Limb (tissue), 2 donors: ENCODE measurements around the gene TCAF1.
"Not testable (repeated sequence)": the region's sequence is repeated elsewhere in the genome, so short reads cannot be mapped to it uniquely, and the experiment has no call there.

Source experiments
- DNase-seq, 2 donors: peaks; one replicate each; pipeline ENCODE4 v3.0.0-alpha.2; 2016; ENCODE audit errors: extremely low spot score in 2 of 2

The TCAF1 gene

DNA sequence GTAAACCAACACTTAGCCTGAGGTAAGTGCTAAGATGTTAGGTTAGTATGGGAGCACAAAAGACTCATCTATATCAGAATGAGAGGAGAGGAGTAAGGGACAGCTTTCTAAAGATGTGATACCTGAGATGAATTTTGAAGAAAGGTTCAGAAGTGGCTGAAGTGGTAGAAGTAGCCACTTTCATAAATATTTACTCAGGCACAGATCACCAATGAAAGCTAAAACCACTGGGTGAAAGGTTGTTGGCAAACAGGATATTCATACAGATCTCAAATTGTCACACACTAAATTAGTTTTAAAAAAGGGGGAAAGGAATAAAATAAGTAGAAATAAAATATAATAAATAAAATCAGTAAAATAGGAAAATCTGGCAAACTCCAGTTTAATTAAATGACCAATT is 30.4 kb downstream of the TCAF1 start:
- not testable (repeated sequence) for DNase-seq

DNA sequence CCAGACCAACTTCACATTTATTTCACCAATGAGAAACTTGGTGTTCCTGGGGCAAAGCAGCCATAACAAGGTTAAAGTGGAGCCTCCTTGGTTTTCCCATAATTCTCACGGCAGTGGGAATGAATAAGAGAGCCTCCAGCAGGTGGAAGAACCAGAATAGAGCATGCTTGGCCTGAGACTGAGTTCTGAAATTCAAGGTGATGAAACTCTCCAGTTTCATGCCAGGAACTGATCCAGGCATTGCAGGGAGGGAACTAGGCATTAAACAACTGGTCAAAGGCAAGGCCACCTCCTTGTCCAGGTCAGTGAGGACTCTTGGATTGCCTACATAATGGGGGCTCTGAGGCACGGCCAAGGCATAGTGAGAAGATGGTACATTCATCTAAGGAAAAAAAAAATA is 44.0 kb downstream of the TCAF1 start:
- DNase-seq = not testable (repeated sequence)

DNA sequence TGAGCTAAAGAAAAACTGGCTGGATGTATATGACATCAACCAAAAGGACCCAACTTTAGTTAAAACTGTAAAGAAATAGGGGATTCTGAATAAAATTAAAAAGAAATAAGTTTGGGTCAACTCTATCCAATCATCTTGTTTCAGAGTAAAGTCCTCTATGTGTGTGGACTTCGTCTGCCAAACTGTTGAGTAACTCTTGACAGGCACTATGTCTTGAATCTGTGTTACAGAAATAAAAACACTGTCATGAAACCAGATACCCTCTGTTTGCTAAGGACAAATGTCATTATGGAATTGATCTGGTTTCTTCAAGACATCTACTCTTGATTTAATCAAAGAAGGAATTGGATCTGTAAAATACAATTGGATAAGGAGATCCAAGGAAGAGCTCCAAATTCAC is 46.5 kb downstream of the TCAF1 start:
- not testable (repeated sequence) for DNase-seq

DNA sequence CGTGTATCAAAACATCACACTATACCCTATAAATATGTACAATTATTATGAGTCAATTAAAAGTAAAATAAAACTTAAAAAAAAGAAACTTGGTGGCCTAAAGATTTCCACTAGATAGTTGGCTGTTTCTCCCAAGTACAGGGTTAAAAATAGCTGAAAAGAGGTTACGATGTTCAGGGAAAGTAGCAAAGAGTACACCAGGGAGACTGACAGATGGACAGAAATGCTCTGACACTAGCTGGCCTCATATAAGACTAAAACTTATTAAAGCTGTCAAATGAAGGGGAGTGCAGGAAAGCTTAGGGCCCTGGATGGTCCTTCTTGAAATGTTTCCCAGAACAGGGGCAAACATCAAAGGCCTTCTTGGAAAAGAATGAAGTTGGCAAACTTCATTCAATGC is 51.3 kb downstream of the TCAF1 start:
- DNase-seq = peak; percentile 2 to 11

DNA sequence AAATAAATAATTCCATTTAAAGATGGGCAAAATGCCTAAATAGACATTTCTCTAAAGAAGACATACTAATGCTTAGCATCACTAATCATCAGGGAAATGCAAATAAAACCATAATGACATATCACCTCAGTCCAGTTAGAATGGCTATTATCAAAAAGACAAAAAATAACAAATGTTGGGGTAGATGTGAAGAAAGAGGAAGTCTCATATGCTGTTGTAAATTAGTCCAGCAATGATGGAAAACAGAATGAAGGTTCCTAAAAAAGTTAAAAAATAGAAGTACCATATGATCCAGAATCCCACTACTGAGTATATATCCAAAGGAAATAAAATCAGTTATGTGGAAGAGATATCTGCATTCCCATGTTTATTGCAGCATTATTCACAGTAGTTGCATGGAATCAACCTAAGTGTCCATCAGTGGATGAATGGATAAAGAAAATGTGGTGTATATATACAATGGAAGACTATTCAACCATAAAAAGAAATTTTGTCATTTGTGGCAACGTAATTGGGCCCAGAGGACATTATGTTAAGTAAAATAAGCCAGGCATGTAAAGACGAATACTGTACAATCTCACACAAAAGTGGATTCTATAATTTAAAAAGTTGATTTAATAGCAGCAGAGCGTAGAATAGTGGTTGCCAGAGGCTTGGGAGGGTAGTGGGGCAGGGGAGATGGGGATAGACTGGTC is 52.0 kb downstream of the TCAF1 start:
- peak in 1 of 2 donors; percentile 10 for DNase-seq

DNA sequence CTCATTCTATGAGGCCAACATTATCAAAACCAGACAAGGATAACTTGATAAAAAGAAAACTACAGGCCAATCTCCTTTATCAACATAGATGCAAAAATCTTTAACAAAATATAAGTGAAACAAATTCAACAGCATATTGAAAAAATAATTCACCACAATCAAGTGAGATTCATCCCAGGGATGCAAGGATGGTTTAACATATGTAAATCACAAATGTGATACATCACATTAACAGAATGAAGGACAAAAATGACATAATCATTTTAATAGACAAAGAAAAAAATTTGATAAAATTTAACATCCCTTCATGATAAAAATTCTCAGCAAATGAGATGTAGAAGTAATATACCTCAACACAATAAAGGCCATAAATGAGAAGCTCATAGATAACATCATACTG is 53.8 kb downstream of the TCAF1 start:
- DNase-seq = no peak

DNA sequence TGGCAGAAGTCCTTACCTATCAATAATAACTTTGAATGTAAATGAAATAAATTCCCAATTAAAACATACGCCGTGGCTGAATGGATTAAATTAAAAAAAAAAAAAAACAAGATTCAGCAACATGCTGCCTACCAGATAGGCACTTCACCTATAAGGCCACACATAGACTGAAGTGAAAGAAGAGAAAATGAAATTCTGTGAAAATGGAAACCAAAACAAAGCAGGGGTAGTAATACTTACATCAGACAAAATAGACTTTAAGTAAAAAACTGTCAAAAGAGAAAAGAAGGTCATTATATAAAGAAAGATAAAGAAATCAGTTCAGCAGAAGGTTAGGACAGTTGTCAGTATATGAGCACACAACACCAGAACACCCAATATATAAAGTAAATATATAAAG is 55.3 kb downstream of the TCAF1 start:
- DNase-seq = no peak

DNA sequence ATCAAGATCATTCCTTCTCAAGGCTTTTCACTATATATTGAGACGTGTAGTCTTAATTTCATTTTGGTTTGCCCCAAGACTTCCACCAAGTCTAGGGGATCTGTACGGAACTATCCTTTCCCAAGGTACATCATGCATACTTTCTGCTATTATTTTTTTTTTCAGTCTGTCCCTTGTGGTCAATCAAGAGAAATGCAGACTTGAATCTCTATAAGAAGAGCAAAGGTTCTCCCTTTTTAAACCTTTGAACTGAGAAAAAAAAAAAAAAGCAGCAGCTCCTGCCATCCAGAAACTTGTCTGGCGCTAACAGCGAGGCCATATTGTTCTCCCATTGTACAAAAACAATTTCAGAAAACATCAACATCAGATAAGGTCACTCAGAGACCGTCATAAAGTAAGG is 60.3 kb downstream of the TCAF1 start:
- not testable (repeated sequence) for DNase-seq

DNA sequence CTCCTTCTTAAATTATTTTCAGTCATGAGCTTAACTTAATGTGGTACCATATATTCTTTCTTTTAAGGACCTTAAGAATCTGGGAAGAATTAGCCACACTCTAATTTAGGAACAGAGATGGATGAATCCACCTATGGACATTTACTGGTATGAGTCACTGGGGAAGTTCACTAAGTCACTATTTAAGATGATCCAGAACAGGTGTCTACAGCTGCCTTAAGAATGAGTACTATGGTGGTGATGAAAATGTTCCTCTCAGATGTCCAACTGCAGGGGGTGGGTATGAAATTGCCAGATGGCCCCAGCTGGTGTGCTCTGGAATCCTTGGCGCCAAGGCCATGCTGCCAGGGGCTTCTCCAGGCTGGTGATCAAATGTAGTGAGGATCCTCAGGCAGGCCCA is 61.9 kb downstream of the TCAF1 start:
- DNase-seq = not testable (repeated sequence)

DNA sequence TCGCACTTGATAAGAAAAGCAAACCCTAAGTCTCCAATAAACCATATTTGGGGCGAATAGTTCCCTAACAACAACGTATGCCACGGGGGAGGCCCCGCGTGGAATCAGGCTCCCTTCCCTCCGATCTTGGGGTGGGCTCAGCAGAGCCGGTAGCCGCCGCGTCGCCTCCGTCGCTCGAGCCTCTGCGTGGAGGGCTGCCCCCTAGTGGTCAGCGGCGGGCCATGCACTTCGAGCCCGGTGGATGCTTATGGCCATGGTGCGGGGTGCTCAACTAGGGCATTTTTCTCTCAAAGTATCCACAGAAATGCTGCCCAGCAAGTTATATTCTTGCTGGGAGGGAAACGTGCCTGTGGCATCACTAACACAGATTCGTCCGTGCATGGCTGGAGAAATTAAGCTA is 64.8 kb downstream of the TCAF1 start:
- not testable (repeated sequence) for DNase-seq

DNA sequence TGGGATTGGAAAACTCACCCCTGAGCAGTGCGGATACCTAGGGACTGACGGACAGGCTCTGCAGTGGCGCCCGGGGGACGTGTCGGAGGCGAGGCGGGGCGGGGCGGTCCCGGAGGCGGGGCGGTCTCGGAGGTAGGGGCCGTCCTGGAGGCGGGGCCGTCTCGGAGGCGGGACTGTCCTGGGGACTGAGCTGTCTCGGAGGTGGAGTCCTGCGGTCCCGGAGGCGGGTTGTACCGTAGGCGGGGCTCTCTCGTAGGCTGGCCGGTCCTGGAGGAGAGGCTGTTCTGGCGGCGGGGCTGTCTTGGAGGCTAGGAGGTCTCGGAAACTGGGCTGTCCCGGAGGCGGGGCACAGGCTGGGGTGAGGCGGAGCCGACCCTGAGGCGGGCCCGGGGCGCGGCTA is 65.4 kb downstream of the TCAF1 start:
- not testable (repeated sequence) for DNase-seq

DNA sequence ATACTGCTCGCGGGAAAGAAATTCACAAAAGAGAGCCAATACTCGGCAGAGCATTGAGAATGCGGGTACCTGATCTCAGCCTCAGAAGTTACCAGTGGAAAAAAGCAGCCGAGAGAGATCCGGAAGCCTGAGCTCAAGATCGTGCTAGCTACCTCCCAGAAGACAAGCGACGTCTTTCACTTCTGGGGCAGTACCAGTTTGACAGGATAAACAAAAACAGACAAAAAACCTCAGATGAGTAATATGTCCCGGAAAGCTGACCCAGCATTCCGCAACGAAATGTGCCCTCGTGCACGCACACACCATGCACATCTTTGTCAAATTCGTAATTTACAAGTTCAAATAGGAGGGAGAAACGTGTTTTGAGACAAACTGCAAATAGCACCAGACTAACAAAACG is 65.9 kb downstream of the TCAF1 start:
- DNase-seq = not testable (repeated sequence)

DNA sequence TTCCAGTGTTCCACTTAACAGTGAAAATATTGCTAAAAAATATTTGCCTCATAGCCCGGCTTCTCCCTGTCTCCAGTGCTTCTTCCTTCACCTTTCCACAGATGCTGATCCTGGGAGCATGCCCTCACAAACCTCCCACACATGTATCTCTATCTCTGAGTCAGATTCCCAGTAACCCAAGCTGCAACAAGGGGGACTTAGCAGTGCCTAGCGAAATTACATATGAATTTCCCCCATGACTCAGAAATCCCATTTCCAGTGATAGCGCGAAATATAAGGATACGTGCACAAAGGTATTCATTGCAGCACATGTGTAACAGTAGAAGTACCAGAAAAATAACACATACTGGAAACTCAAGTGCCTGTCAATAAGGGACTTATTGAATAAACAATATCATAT is 75.4 kb downstream of the TCAF1 start:
- DNase-seq = not testable (repeated sequence)

DNA sequence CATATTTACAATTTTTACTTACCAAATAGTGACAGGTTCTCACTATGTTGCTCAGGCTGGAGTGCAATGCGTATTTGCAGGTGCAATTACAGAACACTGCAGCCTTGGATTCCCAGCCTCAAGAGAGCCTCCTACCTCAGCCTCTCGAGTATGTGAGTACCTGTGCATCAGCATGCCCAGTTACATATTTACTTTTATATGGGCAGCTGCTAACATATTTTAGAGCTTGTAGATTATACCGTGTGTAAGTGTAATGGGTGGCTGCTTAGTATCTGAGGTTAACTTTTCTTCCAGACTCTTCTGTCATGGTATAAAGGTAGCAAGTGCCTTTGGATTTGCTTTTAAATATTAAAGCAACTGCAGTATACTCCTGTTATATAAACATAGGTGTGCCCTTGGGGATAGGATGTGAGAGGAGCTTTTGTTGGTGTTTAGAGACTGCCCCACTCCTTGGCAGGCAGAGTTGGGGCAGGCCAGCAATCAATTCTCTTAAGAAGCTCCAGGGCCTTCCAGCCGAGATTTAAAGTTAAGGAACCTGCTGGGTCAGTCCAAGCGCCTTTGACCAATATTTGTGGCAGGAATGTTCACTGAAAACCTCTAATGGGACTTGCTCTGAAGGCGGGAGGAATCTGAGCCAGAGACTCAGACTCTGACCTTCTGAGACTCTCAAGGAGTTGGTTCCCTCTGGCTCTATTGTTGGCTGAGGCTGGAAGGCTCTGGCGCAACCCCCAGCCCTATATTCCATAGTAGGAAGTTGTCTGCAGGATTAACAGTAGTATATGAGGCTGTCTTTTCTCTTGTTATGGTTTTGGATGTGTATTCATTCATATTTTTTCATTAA is 77.5 kb downstream of the TCAF1 start:
- not testable (repeated sequence) for DNase-seq

DNA sequence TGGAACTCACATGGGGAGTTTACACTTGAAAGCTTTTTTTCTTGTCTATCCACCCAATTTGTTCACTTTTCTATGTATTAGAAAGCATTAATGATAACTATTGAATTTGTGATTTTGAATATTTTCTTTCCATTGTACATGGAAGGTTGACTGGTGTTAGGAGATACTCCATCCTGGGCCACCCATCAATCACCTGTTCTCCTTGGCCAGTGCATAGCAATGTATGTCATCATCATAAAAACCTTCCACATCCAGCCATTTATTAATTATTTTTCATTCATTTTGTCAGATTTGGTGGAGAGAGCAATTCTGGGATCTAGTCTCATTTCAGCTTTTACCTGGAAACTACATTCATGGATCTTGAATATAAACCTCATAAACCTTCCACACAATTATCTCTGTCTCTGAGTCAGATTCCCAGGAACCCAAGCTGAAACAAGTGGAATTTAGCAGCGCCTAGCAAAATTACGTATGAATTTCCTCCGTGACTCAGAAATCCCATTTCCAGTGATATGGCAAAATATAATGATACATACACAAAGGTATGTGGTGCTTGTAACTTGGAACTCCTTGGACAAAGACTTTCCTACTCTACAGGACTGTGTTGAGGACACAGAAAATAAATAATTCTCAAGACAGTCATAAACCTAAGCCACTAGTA is 78.2 kb downstream of the TCAF1 start:
- DNase-seq = not testable (repeated sequence)

DNA sequence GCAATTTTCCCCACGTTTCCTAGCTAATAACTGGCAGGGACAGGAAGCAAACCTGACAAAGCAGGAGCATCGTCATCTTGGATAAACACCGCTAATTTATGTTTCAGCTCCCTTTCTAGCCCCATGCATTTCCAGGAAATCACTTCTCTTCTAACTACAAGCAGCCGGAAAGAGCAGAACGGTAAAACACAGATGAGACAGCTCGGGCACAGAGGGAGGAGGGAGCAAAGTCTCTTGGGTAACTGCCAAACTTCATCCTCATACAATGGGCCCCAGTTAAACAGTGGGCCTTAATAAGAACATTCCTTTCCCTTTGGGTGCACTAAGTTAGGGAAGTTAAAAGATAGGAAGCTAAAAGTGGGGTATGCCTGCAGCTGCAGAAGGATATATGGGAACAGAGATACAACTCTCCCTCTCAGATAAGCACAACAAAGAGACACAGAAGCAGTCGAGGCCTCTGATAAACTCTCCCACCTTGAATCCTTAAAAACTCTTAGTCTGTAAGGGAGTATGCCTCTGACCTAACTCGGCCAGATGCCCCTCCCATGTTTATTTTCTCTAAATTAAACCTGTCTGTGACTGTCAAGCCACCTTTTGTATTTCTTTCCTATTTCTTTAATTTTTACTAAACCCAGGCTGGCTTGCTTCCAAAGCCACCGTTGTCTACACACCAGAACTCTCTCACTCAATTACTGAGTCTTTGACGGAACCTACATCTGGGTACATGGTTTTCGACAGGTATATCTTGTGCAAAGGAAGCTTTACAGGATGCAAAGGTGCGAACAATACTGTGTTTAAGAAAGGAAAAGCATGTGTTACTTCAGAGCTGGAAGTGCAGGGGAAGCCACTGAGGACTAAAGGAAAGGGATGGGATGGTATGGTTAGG is 80.3 kb downstream of the TCAF1 start:
- not testable (repeated sequence) for DNase-seq

DNA sequence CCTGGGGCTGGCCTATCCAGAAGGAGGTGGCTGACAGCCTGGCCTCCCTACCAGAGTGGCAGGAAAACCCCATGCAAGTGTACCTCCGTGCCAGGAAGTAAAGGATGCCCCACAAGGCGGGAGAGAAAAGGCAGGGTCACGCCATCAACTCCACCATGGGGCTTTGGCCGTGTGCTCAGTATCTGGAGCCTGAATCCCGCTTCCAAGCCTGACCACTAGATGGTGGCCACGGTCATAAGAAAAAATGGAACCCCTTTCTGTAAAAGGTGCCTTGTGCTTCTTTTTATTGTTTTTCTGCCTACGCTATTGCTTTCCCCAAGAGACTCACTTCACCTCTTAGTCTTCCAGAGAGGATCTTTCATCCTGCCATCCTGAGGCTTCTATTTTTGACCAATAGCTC is 84.1 kb downstream of the TCAF1 start:
- DNase-seq = not testable (repeated sequence)

DNA sequence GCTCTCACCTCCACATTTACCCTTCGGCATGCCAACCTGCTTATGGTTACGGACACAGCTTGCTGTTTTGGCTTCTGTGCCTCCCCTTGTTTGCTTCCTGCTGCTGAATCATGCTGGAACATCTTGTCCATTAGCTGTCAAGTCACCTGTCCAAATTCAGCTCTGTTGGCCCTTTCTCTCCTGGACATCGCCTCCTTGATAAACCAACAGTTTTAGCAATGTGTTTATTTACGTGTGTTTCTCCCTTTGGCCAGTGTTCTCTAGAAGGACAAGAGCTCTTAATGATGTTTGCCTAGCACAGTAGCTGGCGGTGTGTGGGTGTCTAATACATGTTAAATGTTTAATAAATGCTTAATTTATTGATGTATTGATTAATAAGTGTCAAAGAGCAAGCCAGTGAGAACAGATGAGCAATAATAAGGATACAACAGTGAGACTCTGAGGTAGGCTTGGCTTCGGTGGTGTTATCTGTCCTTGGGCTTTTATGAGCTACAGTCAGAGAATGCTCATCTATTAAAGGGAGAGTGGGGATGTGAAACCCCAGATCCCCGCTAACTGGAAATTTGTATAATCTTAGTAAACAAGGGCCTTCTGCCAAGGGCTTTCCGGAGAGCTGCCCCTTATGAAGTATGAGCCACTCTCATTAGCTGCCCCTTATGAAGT is 85.4 kb downstream of the TCAF1 start:
- not testable (repeated sequence) for DNase-seq

DNA sequence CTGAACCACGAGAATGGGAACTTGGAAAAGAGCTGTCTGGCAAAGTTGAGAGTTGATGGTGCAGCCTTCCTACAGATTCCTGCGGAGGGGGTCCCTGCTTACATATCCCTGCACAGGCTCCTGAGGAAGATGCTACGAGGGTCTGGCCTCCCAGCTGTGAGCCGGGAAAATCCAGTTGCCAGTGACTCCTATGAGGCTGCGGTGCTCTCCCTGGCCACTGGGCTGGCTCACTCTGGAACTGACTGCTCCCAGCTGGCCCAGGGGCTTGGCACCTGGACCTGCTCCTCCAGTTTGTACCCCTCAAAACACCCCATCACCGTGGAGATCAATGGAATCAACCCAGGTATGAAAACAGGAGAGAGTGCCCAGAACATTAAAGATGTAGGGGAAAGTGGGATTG is 91.3 kb downstream of the TCAF1 start:
- DNase-seq = not testable (repeated sequence)

DNA sequence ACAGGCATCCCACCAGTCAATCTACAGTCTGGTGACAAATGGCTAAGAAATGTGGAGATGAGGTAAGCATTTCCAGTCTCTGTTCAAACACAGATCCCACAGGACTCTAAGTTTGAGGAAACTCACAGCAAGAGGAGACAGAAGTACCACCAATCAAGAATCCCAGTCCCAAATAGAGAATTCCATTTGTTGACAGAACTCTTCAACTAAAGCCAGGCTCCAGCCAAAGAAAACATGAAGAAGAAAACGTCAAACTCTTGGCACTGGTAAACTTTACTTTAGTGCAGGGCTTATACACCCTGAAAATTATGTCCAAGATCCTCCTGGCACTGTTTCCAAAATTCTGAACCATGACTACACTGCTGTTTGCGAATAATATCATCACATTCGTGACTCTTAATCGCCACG is 95.3 kb downstream of the TCAF1 start:
- DNase-seq = not testable (repeated sequence)
